ENCODE results near the gene TOM1L1.

The TOM1L1 gene

GRCh38 chr17:54992797-54993639 is 92.4 kb downstream of the TOM1L1 start:
- no peak for DNase-seq (ENCODE audit: low read depth in 2 of 2)

GRCh38 chr17:54996441-54996840 is 95.8 kb downstream of the TOM1L1 start:
- no peak for DNase-seq (ENCODE audit: low read depth in 2 of 2)

GRCh38 chr17:55002458-55002857 is 101.8 kb downstream of the TOM1L1 start:
- DNase-seq (ENCODE audit: low read depth in 2 of 2): no peak

- DNase-seq (ENCODE audit: low read depth in 2 of 2): no peak
Observed at GRCh38 chr17:55004484-55004883, 103.8 kb downstream of the TOM1L1 start.

- DNase-seq (ENCODE audit: low read depth in 2 of 2): no peak
Observed at GRCh38 chr17:55005520-55005919, 104.9 kb downstream of the TOM1L1 start.

All from stimulated activated CD8-positive, alpha-beta memory T cell treated with anti-CD3 and anti-CD28 coated beads, Interleukin-15, amount 100 ng/mL, for 4 hours (primary cell).